GM19193 (cell line): Measurements from ENCODE around the gene GEMIN5.

ENCODE experiments used
- POLR2A ChIP-seq: IDR thresholded peaks from 4 replicates; pipeline ENCODE4 v1.6.1; 2011; ENCODE audit not compliant: insufficient read depth, insufficient read length; ENCODE audit errors: extremely low read depth

Gene GEMIN5

DNA sequence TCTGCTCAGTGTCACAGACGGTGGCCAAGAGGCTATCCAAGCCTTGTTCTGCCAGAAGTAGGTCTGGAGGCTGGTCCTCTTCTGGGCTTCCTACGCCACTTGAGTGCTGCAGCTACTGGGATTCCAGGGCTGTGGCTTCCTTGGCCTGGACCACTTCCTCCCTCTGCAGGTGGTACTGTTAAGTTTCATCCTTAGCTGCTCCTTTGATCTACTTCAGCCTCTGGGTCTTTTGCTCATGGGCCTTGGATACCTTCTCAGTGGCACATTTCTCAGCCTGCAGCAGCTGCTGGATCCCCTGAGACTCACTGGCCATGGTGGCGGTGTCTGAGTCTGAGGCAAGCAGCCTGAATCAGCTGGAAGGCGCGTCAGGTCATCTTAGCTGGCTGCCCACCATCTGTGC is 69.3 kb downstream of the GEMIN5 start:
- no peak for TF ChIP-seq POLR2A

DNA sequence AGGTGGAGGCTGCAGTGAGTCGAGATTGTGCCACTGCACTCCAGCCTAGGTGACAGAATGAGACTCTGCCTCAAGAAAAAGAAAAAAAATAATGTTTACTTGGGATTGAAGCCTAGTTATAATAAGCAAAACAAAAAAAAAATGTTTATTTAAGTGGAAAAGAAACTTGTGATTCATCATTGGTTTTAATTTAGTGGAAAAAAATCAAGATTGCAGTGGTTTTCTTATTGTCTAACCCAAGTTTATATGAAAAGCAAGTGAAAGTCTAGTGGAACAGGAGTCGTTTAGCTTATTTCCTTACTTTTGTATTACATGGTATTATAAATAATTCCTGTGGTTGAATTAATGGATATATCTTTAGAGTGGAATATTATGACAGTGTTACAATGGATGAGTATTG is 71.2 kb downstream of the GEMIN5 start:
- no peak for TF ChIP-seq POLR2A

DNA sequence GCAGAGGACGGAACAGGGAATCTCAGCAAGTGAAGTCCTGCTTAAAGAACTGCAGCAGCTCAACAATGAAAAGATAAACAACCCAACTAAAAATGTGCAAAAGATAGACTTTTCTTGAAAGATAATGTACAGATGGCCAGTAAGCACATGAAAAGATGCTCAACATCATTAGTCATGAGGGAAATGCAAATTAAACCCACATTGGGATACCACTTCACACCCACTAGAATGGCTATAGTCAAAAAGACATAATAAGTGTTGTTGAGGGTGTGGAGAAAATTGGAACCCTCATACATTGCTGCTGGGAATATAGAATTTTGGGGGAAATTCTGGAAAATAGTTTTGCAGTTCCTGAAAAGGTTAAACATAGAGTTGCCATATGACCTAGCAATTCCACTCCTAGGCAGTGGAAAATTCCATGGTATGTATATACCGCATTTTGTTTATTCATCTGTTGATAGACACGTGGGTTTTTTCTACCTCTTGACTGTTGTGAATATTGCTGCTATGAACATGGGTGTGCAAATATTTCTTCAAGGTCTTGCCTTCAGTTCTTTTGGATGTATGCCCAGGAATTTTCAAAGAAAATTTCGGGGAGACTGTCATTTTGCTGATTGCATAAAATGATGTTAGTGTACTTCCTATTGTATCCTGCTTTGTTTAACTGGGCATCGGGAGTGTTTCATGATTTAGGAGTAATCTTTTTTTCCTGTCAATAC is 72.4 kb downstream of the GEMIN5 start:
- TF ChIP-seq POLR2A, result no peak

DNA sequence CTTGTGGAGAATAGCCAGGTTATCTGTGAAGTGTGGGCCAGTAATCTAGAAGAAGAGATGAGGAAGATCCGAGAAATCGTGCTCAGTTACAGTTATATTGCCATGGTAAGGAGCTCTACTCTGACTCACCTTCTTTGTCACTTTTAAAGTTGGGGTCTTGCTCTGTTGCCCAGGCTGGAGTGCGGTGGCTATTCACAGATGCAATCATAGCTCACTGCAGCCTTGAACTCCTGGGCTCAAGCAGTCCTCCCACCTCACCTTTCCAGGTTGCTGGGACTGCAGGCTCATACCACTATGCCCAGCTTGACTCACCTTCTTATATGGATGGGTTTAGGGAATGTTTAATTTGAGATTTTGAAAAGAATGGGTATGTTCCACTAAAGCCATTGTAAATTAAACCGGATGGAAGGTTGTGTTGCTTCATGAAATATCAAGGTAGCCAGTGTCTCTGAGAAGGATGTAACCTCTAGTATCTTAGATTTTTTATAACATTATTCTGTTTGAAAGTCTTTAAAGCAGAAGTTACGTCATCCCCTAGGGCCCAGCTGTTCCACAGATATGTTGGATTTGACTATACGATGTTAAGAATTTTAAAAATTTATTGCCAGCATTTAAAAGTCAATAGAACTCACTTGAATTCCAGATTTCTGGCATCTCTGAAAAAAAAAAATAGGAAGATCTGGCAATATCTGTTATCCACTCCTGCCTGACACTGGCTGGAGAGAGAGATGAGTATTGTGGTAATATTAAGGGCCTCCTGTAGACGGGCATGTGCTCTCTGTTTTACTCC is 74.5 kb downstream of the GEMIN5 start:
- no peak for TF ChIP-seq POLR2A

DNA sequence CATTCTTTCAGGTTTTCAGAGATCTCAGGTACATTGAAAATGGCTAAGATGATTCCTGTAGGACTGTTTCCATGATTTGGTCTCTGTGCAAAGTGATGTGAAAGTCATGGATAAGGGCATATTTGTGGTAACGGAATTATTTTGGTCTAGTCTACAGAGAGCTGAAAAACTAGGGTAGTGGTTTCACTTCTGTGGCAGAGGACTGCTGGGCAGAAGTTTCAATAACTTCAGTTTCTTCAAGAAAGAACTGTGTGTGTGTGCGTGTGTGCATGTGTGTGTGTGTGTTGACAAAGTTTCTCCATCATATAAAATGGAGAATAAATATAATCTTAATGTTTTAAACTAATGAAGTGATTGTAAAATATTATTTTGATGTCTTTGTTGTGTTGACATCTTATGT is 75.2 kb downstream of the GEMIN5 start:
- TF ChIP-seq POLR2A, result no peak

DNA sequence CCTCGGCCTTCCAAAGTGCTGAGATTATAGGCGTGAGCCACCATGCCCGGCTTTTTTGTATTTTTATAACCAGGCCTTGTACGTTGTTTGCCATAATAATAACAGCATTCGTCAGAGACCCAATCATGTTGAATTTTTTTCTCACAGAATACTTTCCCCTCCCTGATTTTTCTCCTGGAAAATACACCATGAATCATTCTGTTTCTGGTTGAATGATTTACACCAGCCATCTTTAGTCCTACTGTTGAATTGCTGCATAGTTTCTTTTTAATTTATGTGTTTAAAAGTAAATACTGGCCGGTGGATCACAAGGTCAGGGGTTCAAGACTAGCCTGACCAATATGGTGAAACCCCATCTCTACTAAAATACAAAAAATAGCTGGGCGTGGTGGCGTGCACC is 76.1 kb downstream of the GEMIN5 start:
- no peak for TF ChIP-seq POLR2A

DNA sequence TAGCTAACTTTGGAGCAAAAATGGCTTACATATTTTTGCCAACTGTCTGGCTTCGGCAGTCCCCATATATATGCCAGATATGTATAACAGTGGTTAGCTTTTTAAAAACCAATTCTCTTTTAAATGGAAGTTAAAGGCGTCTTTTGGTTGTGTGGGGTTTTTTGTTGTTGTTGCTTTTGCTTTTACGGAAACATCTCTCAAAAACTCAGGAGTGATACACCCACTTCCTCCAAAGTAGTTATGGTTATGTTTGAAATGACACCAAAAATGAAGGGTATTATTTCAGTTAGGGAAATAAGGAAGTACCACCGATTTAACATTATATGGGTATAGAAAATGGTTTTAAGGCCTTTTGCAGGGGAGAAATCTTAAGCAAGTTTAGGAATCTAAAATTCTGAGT is 77.2 kb downstream of the GEMIN5 start:
- no peak for TF ChIP-seq POLR2A

DNA sequence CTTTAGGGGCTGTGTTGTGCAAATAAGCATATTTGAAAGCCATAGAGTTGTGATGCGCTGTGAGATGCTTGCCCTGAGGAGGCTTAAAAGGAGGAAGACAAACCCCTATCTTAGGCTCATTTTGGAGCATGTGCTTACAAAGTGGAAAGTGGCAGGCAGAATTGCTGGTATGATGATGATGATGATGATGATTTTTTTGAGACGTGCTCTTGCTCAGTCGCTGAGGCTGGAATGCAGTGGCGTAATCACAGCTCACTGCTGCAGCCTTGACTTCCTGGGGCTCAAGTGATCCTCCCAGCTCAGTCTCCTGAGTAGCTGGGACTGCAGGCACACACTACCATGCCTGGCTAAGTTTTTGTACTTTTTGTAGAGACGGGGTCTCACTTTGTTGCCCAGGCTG is 77.9 kb downstream of the GEMIN5 start:
- no peak for TF ChIP-seq POLR2A

DNA sequence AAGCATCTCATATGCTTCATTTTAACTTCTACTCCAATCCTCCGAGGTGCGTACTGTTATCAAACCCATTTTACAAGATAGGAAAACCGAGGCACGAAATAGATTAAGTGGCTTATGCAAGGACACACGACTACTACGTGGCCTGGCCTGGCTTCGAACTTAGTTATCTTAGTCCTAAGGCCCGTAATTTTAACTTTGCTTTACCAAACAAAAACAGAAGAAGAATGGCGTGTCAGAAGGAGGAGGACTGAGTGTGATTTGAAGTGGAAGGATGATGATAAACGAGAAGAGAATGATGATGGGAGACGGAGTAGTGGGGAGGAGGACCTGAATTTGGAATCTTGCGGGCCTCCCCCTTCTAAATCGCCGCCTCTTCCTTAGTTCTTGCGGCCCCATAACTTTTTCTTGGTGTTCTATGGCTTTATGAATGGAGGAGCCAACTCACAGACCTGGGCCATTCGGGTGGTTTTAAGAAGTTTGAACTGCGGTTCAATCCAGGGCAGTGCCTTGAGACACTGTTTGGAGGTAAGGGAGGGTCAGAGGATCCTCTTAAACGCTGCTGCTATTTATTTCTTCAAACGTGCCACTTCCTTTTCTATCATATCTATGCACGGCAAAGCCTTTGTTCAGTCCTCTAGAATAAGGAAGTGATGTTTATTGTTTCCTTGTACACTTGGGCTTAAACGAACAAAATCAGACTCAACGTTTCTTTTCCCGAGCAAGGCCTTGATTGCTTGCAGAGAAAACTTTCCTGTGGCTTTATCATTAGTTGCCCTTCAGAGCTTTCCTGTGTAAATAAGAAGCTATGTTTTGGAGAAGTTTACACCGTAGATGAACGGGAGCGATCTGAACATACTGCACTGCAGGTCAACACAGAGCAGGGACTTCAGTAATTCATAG is 78.8 kb downstream of the GEMIN5 start:
- no peak for TF ChIP-seq POLR2A

DNA sequence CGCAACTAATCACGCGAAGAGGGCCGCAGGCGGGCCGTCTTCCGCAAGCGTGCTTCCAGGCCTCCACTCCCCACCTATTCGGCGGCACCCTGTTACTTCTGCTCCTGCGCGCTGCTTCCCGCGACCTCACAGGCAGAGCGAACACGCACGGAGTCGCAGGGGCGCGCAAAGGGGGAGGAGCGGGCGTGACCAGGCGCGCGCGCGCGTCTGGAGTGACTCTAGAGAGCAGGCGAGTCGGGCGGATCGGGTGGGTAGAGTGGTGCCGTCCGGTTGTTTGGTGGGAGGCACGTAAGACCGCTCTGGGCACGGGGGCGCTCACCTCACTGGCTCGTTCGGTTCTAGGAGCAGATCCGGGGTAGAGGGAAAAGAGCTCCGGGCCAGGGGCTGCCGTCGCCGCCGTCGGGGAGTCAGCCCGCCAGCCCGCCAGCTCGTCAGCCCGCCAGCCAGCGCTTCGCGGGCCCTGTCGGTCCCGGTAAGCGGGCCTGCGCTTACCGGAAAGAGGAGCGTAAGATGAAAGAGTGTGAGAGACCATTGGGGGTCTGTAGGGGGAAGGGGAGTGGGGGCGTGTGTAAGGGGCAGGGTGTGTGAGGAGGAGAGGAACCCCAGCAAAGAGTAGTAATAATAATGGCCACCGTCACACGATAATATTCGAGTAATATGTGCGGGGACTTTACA is 79.6 kb downstream of the GEMIN5 start, which contains the start of gene CNOT8:
CNOT8 (plus strand) TSS at position 331 of the 675 bp plus-strand sequence. CDS start 4,652 bp downstream, outside the sequence.
- peak; percentile 84 for TF ChIP-seq POLR2A

DNA sequence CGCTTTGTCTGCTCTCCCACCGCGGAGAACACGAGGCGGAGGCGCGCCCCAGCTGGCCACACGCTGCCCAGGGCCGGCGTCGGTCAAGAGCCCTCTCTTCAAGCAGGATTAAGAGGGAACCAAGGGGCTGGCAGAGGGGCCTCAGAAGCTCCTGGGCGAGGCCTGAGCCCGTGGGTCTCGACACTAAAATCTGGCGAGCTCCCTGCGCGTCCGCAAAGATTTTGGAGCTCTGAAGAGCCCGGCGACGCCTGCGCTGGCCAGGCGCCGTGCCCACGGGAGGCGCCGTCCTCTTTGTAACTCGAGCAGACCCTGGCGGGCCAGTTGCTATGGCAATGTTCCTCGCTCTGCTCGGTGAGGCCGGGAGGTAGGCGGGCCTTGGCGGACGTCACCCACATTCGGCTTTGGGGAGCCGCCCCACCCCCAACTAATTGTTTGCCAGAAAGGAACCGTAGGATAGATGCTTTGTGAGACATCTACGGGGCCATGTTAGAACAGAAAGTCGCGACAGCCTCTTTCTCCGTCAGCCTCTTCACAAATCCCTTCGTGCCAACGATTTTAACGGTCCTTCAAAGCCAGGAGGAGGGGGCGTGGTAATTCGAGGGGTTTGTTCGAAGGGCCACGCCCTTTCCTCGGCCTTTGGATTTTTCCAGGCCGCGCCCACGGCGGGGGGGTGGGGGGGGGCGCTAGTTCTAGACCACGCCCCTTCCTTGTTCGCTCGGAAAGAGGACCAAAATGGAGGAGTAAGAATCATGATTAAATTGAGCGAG is 80.3 kb downstream of the GEMIN5 start:
- peak; percentile 52 for TF ChIP-seq POLR2A

DNA sequence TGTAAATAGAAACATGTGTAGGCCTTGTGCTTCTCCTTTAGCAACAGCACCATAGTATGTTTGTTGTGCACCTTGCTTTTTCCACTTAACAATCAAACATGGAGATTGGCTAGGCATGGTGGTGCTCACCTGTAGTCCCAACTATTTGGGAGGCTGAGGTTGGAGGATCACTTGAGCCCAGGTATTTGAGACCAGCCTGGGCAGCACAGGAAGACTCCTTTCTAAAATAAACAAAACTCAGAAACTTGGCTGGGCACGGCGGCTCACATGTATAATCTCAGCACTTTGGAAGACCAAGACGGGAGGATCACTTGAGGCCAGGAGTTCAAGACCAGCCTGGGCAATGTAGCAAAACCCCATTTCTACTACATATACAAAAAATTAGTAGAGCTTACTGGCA is 86.7 kb downstream of the GEMIN5 start:
- TF ChIP-seq POLR2A, result no peak

DNA sequence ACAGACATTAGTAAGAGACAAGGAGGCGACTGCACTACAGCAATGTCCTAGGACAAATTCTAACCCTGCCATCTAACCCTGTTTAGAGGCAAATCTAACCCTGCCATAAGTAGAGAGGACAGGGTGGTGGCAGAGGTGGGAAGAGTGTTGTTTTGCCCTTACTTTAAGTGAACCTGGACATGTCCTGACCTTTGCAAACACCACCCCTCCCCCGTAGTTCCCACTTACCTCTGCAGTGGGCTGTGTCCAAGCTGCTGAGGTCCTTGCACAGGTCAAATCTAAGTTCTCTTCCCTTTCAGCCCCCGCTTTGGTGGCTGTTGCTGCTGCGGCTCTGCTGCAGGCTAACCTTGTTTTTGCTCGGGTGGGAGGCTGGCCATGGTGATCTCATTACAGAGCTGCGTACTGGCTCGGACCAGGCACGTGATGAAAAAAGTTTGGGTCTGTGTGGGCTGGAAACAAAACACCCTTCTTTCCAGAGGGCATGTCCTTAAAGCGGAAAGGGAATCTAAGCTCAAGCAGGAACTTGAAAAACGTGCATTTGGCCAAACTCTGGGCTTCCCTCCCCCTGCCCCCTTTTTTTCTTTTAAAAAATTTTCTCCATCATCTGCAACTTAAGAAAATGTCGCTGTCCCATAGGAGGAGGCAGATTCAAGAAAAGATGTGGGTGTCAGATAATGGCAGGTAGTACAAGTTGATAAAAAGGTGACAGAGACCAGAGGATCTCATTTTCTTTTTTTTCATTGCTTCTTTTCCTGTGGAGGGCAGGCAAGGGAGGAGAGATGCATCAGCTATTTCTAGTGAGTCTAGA is 87.6 kb downstream of the GEMIN5 start, which contains the start of gene FAXDC2:
FAXDC2 (minus strand) TSS at position 349 of the 808 bp plus-strand sequence. CDS start 12,425 bp downstream, outside the sequence.
- TF ChIP-seq POLR2A, result no peak
